GM18520 (cell line): ENCODE results near the gene C6orf132.

Experiments used
- ATAC-seq: cut with Tn5 transposase; IDR thresholded peaks from one replicate; pipeline ENCODE4 v1.9.1; 2021; ENCODE audit not compliant: unreplicated experiment

The C6orf132 gene

GRCh38 chr6:42086046-42087035, 56.1 kb downstream of the C6orf132 start:
- no peak for ATAC-seq

GRCh38 chr6:42084889-42085288, 57.5 kb downstream of the C6orf132 start:
- ATAC-seq: no peak

GRCh38 chr6:42083530-42083929, 58.9 kb downstream of the C6orf132 start:
- ATAC-seq: no peak

GRCh38 chr6:42079941-42080464, 62.4 kb downstream of the C6orf132 start:
- no peak for ATAC-seq

GRCh38 chr6:42078386-42078785, 64.0 kb downstream of the C6orf132 start:
- no peak for ATAC-seq

DNA sequence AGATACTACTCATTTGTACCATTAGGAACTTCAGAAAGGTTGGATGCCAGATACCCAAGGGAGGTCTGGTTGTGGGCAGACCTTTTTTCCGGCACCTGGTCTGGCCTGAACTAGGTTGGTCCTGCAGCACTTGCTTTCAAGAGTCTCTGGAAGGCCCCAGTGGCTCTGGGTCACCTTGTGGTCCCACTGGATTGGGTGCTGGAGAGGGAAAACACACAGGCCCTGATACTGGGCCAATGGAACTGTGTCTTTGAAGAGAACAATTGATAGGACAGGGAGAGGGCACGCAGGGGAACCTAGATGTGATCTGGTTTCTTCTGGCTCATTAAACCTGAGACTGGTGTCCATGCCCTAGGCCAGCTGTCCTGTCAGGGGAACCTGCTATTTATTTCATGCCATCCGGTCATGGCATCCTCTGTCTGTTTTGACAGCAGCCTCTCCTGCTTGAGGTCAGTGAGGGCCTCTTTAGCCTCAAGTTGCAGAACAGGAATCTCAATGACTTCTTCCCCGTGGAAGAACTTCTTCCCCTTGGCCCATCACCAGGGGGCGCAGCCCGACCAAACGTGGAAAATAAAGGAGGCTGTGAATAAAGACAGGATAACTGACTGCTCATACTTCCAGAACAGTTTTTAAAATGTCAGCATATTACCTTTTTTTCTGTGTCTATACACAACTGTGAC, 67.1 kb downstream of the C6orf132 start:
- no peak for ATAC-seq

DNA sequence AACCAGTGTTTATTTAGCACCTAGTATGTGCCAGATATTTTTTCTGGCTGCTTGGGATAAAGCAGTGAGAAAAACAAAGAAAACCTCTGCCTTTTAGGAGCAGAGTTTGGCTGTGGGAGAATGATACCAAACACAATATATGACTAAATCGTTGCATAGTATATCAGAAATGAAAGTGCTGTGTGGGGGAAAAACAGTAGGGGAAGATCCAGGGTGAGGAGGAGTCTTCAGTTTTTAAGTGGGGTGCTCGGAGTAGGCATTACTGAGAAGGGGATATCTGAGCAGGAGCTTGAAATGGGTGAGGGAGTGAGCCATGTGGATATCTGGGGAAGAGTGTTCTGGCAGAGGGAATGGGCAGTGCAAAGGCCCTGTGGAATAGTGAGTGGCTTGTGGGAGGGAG, 69.1 kb downstream of the C6orf132 start:
- ATAC-seq: no peak

GRCh38 chr6:42071881-42072583, 70.4 kb downstream of the C6orf132 start:
- ATAC-seq: no peak

DNA sequence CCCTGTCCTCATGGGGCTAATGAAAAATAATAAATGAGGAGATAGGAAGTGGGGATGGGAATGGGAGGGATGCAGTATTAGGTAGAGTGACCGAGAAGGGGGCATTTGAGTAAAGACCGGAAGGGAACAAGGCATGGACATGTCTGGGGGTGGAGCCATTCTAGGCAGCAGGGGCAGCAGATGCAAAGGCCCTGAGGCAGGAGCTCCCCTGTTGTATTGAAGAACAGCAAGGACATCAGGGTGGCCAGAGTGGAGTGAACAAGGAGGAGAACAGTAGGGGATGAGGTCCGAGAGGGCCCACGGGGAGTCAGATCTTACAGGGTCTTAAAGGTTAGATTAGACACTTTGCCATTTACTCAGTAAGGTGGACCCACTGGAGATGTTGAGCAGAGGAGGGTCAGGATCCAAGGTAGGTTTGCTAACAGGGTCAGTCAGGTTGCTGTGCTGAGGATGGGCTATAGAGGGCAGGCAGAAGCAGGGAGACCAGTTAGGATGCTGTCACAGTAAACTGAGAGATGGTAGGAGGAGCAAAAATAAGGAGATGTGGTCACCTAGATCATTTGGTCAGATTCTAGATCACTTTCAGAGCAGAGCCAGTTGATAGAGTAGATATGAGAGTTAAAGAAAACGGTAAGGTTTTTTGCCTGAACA, 73.4 kb downstream of the C6orf132 start:
- no peak for ATAC-seq

- ATAC-seq: no peak
Measured at GRCh38 chr6:42068173-42068572, 74.2 kb downstream of the C6orf132 start.

GRCh38 chr6:42066156-42066675, 76.2 kb downstream of the C6orf132 start:
- no peak for ATAC-seq

GRCh38 chr6:42059743-42060142, 82.7 kb downstream of the C6orf132 start:
- no peak for ATAC-seq

DNA sequence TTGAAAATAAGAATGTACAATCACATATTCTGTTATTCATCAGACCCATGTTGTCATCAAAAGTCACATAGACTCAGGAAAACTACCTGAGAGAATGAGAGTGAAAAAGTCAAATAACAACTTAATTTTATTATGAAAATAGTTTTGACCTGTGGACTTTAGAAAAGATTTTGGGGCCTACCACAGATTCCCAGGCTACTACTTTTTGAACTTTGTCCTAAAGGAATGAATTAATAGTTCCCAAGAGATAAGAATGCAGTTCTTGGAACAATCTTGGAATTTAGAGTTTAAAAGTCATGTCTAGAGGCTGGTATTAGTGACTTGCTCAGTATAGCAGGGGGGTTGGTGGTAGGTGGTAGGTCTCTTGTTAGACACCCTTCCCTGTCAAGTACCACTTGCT, 88.8 kb downstream of the C6orf132 start:
- no peak for ATAC-seq

- no peak for ATAC-seq
Measured at GRCh38 chr6:42051268-42051653, 91.2 kb downstream of the C6orf132 start.
